ENCODE results near the gene MMP17.

DNA sequence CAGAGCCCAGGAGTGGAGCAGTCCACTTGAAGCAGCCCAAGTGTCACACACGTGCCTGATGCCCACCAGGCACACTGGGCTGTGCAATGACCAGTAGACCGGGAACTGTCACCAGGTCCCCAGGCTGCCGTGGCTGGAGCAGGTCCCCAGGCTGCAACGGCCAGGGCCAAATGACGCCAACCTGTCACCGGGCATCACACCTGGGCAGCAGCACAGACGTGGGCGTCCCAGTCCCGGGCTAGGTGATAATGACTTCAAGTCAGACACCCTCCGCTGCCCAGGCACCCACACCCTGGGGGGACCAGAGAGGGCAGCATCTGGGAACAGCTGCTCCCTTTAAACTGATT is 30.6 kb upstream of the MMP17 start:
- TF ChIP-seq, protein P1, sequence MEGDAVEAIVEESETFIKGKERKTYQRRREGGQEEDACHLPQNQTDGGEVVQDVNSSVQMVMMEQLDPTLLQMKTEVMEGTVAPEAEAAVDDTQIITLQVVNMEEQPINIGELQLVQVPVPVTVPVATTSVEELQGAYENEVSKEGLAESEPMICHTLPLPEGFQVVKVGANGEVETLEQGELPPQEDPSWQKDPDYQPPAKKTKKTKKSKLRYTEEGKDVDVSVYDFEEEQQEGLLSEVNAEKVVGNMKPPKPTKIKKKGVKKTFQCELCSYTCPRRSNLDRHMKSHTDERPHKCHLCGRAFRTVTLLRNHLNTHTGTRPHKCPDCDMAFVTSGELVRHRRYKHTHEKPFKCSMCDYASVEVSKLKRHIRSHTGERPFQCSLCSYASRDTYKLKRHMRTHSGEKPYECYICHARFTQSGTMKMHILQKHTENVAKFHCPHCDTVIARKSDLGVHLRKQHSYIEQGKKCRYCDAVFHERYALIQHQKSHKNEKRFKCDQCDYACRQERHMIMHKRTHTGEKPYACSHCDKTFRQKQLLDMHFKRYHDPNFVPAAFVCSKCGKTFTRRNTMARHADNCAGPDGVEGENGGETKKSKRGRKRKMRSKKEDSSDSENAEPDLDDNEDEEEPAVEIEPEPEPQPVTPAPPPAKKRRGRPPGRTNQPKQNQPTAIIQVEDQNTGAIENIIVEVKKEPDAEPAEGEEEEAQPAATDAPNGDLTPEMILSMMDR (IDR thresholded peaks at IDR 0.05) = no peak
- no peak for TF ChIP-seq POLR2A (IDR thresholded peaks at IDR 0.05)
- no peak for TF ChIP-seq POLR2AphosphoS5 (IDR thresholded peaks at IDR 0.05; ENCODE audit: insufficient read depth in 1 of 2, low read depth in 1 of 2)

All from vagina (tissue), 2 donors.